Nephron (organoid): ENCODE data around the gene P3H3.

Experiments
- H3K27ac Mint-ChIP-seq, 3 experiments: 2 replicates each; pipeline ENCODE4 v1.8.0; 2020; ENCODE audit warnings: mixed read lengths in 3 of 3, mild to moderate bottlenecking in 2 of 3, moderate library complexity in 1 of 3
- H3K27me3 Mint-ChIP-seq: 2 replicates; pipeline ENCODE4 v1.8.0; 2021; ENCODE audit warnings: low read depth, mild to moderate bottlenecking, moderate library complexity, mixed read lengths
- H3K36me3 Mint-ChIP-seq: 2 replicates; pipeline ENCODE4 v1.8.0; 2020; ENCODE audit warnings: low read depth, mixed read lengths
- H3K4me1 Mint-ChIP-seq: 2 replicates; pipeline ENCODE4 v1.8.0; 2020; ENCODE audit warnings: mixed read lengths
- H3K4me3 Mint-ChIP-seq, 3 experiments: 2 replicates each; pipeline ENCODE4 v1.8.0; 2020; ENCODE audit warnings: mild to moderate bottlenecking in 3 of 3, mixed read lengths in 3 of 3, moderate library complexity in 2 of 3
- H3K9me3 Mint-ChIP-seq: 2 replicates; pipeline ENCODE4 v1.8.0; 2020; ENCODE audit warnings: mixed read lengths
- TF ChIP-seq, protein P1 (sequence below), 3 experiments: fragments of 200-600 bp; sonication (generic); IDR thresholded peaks; one replicate each; pipeline ENCODE4 v1.5.0; 2021; ENCODE audit warnings: antibody characterized with exemption in 3 of 3; ENCODE audit not compliant: unreplicated experiment in 3 of 3

P3H3 gene

DNA sequence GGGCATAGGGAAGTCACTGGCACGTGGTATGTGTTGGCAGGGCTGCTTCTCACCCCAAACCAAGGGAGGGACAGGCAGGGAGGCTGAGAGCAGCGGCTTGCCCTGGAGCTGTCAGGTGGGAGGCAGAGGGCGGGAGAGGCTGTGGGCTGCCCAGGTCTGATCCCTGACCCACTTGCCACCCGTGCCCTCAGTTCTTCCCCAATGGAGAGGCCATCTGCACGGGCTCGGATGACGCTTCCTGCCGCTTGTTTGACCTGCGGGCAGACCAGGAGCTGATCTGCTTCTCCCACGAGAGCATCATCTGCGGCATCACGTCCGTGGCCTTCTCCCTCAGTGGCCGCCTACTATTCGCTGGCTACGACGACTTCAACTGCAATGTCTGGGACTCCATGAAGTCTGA is 17.2 kb downstream of the P3H3 start:
- no peak overlapping the region for H3K27ac Mint-ChIP-seq
- H3K27me3 Mint-ChIP-seq: no peaks in the 10 kb centered on the region
- peaks cover 25% of the 10 kb centered on the region for H3K4me1 Mint-ChIP-seq
- no peak overlapping the region for H3K4me3 Mint-ChIP-seq
- H3K9me3 Mint-ChIP-seq: no peaks in the 10 kb centered on the region
- H3K36me3 Mint-ChIP-seq: peaks cover 51% of the 10 kb centered on the region
- TF ChIP-seq, protein P1, sequence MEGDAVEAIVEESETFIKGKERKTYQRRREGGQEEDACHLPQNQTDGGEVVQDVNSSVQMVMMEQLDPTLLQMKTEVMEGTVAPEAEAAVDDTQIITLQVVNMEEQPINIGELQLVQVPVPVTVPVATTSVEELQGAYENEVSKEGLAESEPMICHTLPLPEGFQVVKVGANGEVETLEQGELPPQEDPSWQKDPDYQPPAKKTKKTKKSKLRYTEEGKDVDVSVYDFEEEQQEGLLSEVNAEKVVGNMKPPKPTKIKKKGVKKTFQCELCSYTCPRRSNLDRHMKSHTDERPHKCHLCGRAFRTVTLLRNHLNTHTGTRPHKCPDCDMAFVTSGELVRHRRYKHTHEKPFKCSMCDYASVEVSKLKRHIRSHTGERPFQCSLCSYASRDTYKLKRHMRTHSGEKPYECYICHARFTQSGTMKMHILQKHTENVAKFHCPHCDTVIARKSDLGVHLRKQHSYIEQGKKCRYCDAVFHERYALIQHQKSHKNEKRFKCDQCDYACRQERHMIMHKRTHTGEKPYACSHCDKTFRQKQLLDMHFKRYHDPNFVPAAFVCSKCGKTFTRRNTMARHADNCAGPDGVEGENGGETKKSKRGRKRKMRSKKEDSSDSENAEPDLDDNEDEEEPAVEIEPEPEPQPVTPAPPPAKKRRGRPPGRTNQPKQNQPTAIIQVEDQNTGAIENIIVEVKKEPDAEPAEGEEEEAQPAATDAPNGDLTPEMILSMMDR (IDR thresholded peaks at IDR 0.05; ENCODE audit: unreplicated experiment in 3 of 3): no peak

DNA sequence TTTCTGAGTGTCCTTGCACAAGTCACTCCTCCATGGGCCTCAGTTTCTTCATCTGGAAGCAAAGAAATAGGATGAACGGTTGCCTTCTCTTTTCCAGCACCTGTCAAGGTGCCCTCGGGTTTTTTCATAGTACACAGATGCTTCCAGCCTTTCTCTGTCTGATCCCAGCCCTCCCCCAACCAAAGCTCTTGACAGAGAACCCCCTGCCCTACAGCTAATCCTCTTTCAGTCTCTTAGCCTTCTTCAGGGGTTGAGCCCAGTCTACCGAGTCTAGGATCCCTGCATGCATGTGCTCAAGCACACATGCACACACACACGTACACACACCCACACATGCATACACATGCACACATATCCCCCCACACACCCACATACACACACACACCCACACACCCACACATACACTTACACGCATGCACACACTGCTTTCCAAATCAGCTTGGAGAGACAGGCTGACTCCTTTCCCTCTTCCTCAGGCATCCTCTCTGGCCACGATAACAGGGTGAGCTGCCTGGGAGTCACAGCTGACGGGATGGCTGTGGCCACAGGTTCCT is 18.2 kb downstream of the P3H3 start:
- Mint-ChIP-seq H3K36me3 (peaks cover 55% of the 10 kb centered on the region), H3K27ac (no peak overlapping the region), H3K4me1 (peaks cover 32% of the 10 kb centered on the region), H3K4me3 (peak overlapping the region in 1 of 3 experiments; percentile 2), H3K9me3 (no peaks in the 10 kb centered on the region), H3K27me3 (no peaks in the 10 kb centered on the region)
- TF ChIP-seq, protein P1 (IDR thresholded peaks at IDR 0.05; ENCODE audit: unreplicated experiment in 3 of 3): no peak

DNA sequence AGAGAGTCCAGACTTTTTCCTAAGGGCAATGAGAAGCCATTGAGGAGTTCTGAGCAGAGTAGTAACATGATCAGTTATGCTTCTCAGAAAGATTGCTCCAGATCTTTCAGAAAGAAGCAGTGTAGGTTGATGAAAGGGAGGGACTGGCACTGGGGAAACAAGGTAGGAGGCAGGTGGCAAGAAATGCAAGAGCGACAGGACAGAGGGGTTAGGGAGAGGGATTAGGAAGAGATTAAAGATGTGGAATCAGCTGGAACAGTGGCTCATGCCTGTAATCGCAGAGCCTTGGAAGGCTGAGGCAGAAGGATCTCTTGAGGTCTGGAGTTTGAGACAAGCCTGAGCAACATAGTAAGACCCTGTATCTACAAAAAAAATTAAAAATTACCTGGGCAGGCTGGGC is 19.5 kb downstream of the P3H3 start:
- peaks cover 52% of the 10 kb centered on the region for H3K36me3 Mint-ChIP-seq
- peak overlapping the region in 2 of 3 experiments; percentile 30 to 41 for H3K4me3 Mint-ChIP-seq
- TF ChIP-seq, protein P1 (IDR thresholded peaks at IDR 0.05; ENCODE audit: unreplicated experiment in 3 of 3): no peak
- H3K4me1 Mint-ChIP-seq: peaks cover 32% of the 10 kb centered on the region
- no peak overlapping the region for H3K27ac Mint-ChIP-seq
- no peaks in the 10 kb centered on the region for H3K27me3 Mint-ChIP-seq
- no peaks in the 10 kb centered on the region for H3K9me3 Mint-ChIP-seq

DNA sequence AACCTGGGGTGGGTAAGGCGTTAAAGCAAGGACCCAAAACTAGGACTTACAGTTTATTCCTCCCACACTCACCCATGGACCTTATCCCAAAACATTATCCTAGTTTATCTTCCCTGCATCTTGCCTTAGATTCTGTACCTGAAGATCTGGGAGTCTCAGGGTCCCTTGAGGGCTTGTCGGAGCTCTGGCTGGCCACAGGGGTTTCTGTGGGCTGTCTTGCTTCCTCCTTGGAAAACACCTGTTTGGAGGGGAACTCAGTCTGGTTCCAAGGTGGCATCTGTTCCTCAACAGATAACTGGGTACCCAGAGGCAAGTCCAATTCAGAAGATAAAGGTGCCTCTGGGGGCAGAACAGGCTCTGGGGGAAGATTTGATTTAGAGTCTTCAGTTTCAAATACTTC is 21.2 kb downstream of the P3H3 start:
- TF ChIP-seq, protein P1 (IDR thresholded peaks at IDR 0.05; ENCODE audit: unreplicated experiment in 3 of 3): no peak
- Mint-ChIP-seq H3K36me3 (peaks cover 43% of the 10 kb centered on the region), H3K4me1 (peaks cover 44% of the 10 kb centered on the region), H3K9me3 (no peaks in the 10 kb centered on the region), H3K4me3 (peak overlapping the region; percentile 72 to 91 (median 91)), H3K27ac (peak overlapping the region in 1 of 3 experiments; percentile 34), H3K27me3 (no peaks in the 10 kb centered on the region)

DNA sequence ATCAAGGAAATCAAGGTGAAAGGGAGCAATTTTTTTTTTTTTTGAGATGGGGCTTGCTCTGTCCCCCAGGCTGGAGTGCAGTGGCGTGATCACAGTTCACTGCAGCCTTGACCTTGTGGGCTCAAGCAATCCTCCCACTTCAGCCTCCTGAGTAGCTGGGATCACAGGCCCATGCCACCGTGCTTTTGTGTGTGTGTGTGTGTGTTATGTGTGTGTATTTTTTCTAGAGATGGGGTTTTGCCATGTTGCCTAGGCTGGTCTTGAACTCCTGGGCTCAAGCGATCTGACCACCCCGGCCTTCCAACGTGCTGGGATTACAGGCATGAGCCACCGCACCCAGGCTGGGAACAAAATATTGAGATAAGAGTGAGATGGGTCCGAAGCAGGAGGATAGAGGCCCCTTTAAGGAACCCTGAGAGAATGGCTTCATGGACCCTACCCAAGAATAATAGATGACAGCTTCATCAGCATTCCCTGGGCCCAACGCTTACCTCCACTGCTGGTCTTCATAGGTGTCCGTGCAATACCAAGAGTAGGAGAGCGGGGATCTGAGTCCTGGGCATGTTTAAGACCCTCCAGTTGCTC is 21.9 kb downstream of the P3H3 start:
- H3K36me3 Mint-ChIP-seq: peaks cover 36% of the 10 kb centered on the region
- H3K4me3 Mint-ChIP-seq: peak overlapping the region; percentile 87 to 91 (median 91)
- TF ChIP-seq, protein P1 (IDR thresholded peaks at IDR 0.05; ENCODE audit: unreplicated experiment in 3 of 3): no peak
- no peaks in the 10 kb centered on the region for H3K9me3 Mint-ChIP-seq
- peak overlapping the region in 1 of 3 experiments; percentile 34 for H3K27ac Mint-ChIP-seq
- H3K27me3 Mint-ChIP-seq: no peaks in the 10 kb centered on the region
- H3K4me1 Mint-ChIP-seq: peaks cover 44% of the 10 kb centered on the region

DNA sequence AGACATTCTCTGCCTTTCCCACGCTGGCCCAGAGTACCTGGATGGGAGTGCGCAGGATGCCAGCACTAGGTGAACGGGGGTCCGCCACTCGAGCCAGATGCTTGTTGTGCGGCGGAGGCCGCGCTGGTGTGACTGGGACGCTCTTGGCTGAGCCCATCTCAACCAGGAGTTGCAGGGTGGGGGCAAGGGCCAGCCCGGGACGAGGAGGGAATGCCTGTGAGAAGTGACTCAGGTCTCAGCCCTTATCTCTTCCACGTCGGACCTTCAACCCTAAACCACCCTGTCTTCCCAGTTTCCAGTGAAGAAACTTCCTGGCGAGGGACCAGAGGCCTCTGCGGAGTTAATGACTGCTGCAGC is 22.6 kb downstream of the P3H3 start:
- Mint-ChIP-seq H3K27ac (peak overlapping the region; percentile 75 to 97 (median 96)), H3K27me3 (no peaks in the 10 kb centered on the region), H3K9me3 (no peaks in the 10 kb centered on the region), H3K4me1 (peaks cover 44% of the 10 kb centered on the region), H3K36me3 (peaks cover 35% of the 10 kb centered on the region), H3K4me3 (peak overlapping the region; percentile 87 to 91 (median 91))
- TF ChIP-seq, protein P1 (IDR thresholded peaks at IDR 0.05; ENCODE audit: unreplicated experiment in 3 of 3): no peak
